Spleen (tissue), 7 donors: ENCODE measurements around the gene RALGDS.

Experiments
- POLR2A ChIP-seq, 3 donors: fragments of 450-650 bp; IDR thresholded peaks; one replicate each; pipeline ENCODE4 v1.5.1; 2017; ENCODE audit warnings: antibody characterized with exemption in 3 of 3, mild to moderate bottlenecking in 1 of 3
- TF ChIP-seq, protein P1 (sequence below), 11 experiments: fragments of 200-600 bp in 7 of 11; fragments of 450-650 bp in 4 of 11; sonication (generic) in 4 of 11; IDR thresholded peaks in 8 of 11; conservative IDR thresholded peaks in 3 of 11; 1 replicate in 7 of 11; 2 replicates in 4 of 11; pipeline versions ENCODE4 v1.4.0 to v1.8.0; 2016 to 2021; ENCODE audit warnings: antibody characterized with exemption in 11 of 11, inconsistent platforms in 4 of 11, mild to moderate bottlenecking in 1 of 11
- donor health status: DM: no; HTN: no; CAD: no; lungs with moderate emphysema.
- donor health status: DM: no; HTN: no; CAD: no.
- donor health status: DM: no; HTN: no; CAD: no.

DNA sequence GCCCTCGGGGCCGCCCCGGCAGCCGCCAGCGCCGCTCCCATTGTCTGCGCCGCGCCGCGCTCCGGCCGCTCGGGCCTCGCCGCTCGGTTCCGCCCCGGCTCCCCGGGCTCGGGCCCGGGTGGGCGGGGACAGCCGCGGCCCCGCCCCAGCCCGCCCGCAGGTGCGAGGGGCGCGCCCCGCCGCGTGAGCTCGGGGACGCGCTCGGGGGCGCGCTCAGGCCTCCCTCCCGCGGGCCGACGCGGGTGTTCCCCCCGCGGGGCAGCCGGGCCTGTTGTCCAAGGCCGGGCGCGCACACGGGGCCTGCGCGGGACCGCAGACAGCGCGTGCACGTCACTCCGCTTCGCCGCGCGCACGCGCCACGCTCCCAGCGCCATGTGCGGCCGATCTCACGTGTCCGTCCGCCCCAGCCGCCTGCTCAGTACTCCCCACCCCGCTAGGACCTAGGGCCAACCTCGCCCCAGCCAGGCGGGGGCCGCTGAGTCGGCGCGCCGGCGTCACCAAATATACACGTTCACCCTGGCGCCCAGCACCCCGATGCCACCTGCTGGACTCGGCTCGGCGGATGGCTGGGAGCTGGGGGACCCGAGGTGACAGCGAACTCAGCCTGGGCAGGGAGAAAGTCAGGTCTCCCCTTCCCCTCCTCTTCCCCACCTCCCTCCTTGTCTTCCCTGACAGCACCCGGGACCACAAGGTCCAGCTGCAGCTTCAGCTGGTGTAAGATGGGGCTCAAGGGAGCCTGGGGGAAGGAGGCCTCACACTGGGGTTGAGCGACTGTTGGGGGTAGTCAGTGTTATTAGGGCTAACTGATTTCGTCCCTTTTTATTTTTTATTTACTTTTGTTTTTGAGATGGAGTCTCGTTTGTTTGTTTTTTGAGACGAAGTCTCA lies 28.3 kb upstream of the RALGDS start:
- TF ChIP-seq POLR2A (IDR thresholded peaks at IDR 0.05), result no peak
- TF ChIP-seq, protein P1, sequence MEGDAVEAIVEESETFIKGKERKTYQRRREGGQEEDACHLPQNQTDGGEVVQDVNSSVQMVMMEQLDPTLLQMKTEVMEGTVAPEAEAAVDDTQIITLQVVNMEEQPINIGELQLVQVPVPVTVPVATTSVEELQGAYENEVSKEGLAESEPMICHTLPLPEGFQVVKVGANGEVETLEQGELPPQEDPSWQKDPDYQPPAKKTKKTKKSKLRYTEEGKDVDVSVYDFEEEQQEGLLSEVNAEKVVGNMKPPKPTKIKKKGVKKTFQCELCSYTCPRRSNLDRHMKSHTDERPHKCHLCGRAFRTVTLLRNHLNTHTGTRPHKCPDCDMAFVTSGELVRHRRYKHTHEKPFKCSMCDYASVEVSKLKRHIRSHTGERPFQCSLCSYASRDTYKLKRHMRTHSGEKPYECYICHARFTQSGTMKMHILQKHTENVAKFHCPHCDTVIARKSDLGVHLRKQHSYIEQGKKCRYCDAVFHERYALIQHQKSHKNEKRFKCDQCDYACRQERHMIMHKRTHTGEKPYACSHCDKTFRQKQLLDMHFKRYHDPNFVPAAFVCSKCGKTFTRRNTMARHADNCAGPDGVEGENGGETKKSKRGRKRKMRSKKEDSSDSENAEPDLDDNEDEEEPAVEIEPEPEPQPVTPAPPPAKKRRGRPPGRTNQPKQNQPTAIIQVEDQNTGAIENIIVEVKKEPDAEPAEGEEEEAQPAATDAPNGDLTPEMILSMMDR (IDR thresholded peaks at IDR 0.05 in 8 of 11, conservative IDR thresholded peaks at IDR 0.05 in 3 of 11), result peak in 7 of 11 experiments; percentile 22 to 56 (median 44)
